ENCODE measurements around the gene NEDD4L. TPM values are rescaled to one million over a fixed set of nuclear protein-coding genes. Genes with fewer than 3 reads are reported as not detected.
A peak's percentile ranks its signal among the peaks of the same experiment; 100 is the strongest.

Gene NEDD4L
- total RNA-seq, 6 experiments from 2014 or later = 11.2 to 28.1 (median 15.7) TPM

DNA sequence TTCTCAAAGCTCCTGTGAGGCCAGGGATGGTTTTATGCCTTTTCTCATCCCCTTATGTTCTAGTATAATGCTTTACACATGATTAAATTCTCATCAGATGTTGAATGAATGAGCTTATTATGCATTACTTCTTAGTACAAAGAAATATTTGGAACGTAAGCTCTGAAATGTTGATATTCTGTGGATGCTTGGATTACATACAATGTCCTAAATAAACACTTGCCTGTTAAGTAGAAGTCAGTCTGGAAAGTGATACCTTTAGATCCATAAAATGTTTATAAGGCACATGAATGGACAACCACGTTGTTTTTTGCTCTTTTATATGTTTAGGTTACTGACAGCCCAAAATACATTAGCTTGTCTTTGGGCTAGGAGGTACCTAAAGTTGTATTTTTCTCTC, 248.6 kb downstream of the NEDD4L start:
- Mint-ChIP-seq H3K27ac (no peak overlapping the region), H3K27me3 (ENCODE audit: insufficient read depth) (no peaks in the 10 kb centered on the region; the same call in 1 of the 2 replicates), H3K9me3 (no peaks in the 10 kb centered on the region), H3K4me3 (no peak overlapping the region), H3K36me3 (ENCODE audit: low read depth) (peaks cover 4% of the 10 kb centered on the region; the same call in 1 of the 2 replicates), H3K4me1 (ENCODE audit: low read depth) (peaks cover 52% of the 10 kb centered on the region)
- TF ChIP-seq, protein P1, sequence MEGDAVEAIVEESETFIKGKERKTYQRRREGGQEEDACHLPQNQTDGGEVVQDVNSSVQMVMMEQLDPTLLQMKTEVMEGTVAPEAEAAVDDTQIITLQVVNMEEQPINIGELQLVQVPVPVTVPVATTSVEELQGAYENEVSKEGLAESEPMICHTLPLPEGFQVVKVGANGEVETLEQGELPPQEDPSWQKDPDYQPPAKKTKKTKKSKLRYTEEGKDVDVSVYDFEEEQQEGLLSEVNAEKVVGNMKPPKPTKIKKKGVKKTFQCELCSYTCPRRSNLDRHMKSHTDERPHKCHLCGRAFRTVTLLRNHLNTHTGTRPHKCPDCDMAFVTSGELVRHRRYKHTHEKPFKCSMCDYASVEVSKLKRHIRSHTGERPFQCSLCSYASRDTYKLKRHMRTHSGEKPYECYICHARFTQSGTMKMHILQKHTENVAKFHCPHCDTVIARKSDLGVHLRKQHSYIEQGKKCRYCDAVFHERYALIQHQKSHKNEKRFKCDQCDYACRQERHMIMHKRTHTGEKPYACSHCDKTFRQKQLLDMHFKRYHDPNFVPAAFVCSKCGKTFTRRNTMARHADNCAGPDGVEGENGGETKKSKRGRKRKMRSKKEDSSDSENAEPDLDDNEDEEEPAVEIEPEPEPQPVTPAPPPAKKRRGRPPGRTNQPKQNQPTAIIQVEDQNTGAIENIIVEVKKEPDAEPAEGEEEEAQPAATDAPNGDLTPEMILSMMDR (IDR thresholded peaks at IDR 0.05) = no peak
- DNase-seq = no peak

DNA sequence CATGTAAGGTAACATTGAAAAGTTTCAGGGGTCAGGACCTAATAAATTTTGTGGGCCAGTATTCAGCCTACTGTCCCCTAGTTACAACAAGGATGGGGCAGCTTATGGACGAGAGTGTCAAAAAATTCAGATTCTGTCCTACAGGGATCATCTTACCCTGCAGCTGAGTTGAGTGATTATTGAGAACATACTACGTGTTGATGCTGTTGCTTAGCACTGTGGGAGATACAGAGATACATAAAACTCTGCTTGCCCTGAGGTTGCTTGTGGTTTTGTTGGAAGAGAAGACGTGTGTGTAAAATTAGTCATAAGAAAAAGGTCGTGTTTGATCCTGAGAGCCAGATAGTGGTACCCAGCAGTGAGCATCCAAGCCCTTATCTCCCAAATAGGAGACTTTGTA, 253.2 kb downstream of the NEDD4L start:
- H3K27ac Mint-ChIP-seq = peak overlapping the region; percentile 75
- peak; percentile 90 for DNase-seq
- no peaks in the 10 kb centered on the region for H3K9me3 Mint-ChIP-seq
- TF ChIP-seq, protein P1 (IDR thresholded peaks at IDR 0.05) = no peak
- H3K4me1 Mint-ChIP-seq (ENCODE audit: low read depth) = peaks cover 24% of the 10 kb centered on the region
- no peak overlapping the region; the same call in 1 of the 2 replicates for H3K4me3 Mint-ChIP-seq
- H3K27me3 Mint-ChIP-seq (ENCODE audit: insufficient read depth) = no peaks in the 10 kb centered on the region; the same call in 1 of the 2 replicates
- no peaks in the 10 kb centered on the region for H3K36me3 Mint-ChIP-seq (ENCODE audit: low read depth)

DNA sequence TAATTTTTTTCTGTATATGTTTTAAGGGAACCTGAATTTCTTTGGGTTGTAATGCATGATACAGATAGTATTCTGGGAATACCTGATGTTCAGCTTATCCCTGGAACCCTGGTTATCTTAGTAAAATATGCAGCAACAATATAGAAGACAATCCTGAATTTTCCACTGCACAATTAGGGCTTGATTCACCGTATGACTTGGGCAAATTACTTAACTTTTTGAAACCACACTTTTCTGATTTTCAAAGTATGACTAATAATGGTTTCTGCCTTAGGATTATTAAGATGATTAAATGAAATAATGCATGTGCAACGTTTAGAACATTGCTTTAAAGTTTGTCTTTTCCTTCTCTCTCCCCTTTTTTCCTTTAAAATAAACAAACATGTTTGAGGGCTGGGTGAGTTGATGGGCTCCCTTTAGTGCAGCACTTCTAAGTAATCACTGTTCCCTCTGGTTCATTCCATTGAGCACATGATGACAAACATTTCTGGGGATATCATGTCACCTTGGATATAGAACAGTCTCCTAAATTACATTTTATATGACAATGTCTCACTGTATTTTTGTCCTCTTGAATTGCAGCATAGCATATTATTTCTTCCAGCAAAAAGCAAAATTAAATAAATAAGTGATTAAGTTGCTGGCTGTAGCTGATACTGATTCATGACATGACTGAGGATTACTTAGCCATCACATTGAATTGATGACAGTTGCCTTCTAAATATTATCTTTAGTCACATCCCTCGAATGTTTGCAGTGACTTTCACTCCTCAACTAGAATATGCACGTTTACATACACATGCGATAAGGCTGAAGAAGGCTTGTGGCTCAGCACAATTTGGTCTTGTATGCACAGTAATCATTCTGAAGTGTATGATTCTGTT, 254.5 kb downstream of the NEDD4L start:
- H3K27ac Mint-ChIP-seq = peak overlapping the region; percentile 7; the same call in 1 of the 2 replicates
- peaks cover 24% of the 10 kb centered on the region for H3K4me1 Mint-ChIP-seq (ENCODE audit: low read depth)
- TF ChIP-seq, protein P1 (IDR thresholded peaks at IDR 0.05) = no peak
- no peak overlapping the region for H3K4me3 Mint-ChIP-seq
- no peaks in the 10 kb centered on the region for H3K36me3 Mint-ChIP-seq (ENCODE audit: low read depth)
- no peaks in the 10 kb centered on the region; the same call in none of the 2 replicates for H3K27me3 Mint-ChIP-seq (ENCODE audit: insufficient read depth)
- no peaks in the 10 kb centered on the region for H3K9me3 Mint-ChIP-seq
- DNase-seq = no peak

DNA sequence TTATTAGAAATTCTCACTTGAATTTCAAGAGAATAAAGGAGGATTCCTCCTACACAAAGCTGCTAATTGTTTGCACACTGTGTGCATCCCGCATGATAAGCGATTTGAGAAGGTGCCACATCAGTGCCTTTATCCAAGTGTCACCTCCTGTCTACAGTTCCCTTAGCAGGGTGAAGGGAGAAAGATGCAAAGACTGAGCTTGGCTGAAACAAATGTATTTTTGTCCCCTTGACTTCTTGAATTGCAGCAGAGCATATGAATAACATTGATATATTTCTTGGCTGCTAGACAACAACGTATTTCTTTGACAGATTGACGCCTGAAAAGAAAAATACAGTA, 255.1 kb downstream of the NEDD4L start:
- DNase-seq = no peak
- no peaks in the 10 kb centered on the region for H3K9me3 Mint-ChIP-seq
- H3K36me3 Mint-ChIP-seq (ENCODE audit: low read depth) = no peaks in the 10 kb centered on the region
- TF ChIP-seq, protein P1 (IDR thresholded peaks at IDR 0.05) = no peak
- no peak overlapping the region for H3K27ac Mint-ChIP-seq
- H3K27me3 Mint-ChIP-seq (ENCODE audit: insufficient read depth) = peaks cover under 1% of the 10 kb centered on the region
- H3K4me1 Mint-ChIP-seq (ENCODE audit: low read depth) = peaks cover 24% of the 10 kb centered on the region
- no peak overlapping the region for H3K4me3 Mint-ChIP-seq

DNA sequence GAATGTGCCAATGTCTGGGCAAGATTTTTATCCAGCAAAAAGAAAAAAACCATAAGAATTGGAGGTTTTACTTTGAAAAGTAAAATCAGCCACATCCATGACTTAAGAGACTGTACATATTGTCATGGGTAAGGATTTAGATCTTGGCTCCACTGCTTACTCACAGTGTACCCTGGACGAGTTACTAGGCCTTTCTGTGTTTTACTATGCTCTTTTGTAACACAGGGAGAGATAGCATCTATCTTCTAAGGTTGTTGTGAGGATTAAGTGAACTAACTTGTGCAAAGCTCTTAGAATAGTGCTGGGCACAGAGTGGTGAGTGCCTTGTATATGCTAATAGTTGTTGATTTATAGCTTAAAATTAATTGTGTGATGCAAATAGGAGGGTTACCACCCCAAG, 255.9 kb downstream of the NEDD4L start:
- H3K4me3 Mint-ChIP-seq = no peak overlapping the region
- H3K27me3 Mint-ChIP-seq (ENCODE audit: insufficient read depth) = peaks cover 3% of the 10 kb centered on the region
- H3K4me1 Mint-ChIP-seq (ENCODE audit: low read depth) = peaks cover 24% of the 10 kb centered on the region
- DNase-seq = no peak
- peaks cover 3% of the 10 kb centered on the region for H3K36me3 Mint-ChIP-seq (ENCODE audit: low read depth)
- TF ChIP-seq, protein P1 (IDR thresholded peaks at IDR 0.05) = no peak
- H3K27ac Mint-ChIP-seq = no peak overlapping the region
- H3K9me3 Mint-ChIP-seq = peaks cover 7% of the 10 kb centered on the region
